Vagina (tissue), 2 donors: ENCODE measurements around the gene FCN2. TPM values are rescaled to one million over a fixed set of nuclear protein-coding genes. Genes with fewer than 3 reads are reported as not detected.
"Not testable (repeated sequence)": the region's sequence is repeated elsewhere in the genome, so short reads cannot be mapped to it uniquely, and the experiment has no call there.

ENCODE experiments used
- DNase-seq, 2 donors: peaks; one replicate each; pipeline ENCODE4 v3.0.0-alpha.2; 2017; ENCODE audit errors: extremely low spot score in 2 of 2
- H3K27ac ChIP-seq: fragments of 200-600 bp; sonication (generic); one replicate; pipeline ENCODE4 v1.5.1; 2019
- H3K27me3 ChIP-seq: fragments of 200-600 bp; sonication (generic); one replicate; pipeline ENCODE4 v1.5.1; 2019
- H3K36me3 ChIP-seq, 2 donors: fragments of 200-600 bp; sonication (generic); one replicate each; pipeline ENCODE4 v1.5.1; 2017 to 2019
- H3K4me1 ChIP-seq: fragments of 200-600 bp; sonication (generic); one replicate; pipeline ENCODE4 v1.5.1; 2019
- H3K4me3 ChIP-seq, 2 donors: fragments of 200-600 bp; sonication (generic); 1 replicate in 1 of 2; 2 replicates in 1 of 2; pipeline ENCODE4 v1.5.1; 2016 to 2019
- H3K9me3 ChIP-seq: fragments of 200-600 bp; sonication (generic); one replicate; pipeline ENCODE4 v1.5.1; 2019
- POLR2A ChIP-seq, 2 donors: fragments of 450-650 bp; IDR thresholded peaks; one replicate each; pipeline ENCODE4 v1.6.1; 2017; ENCODE audit warnings: antibody characterized with exemption in 2 of 2, mild to moderate bottlenecking in 2 of 2, moderate library complexity in 2 of 2
- POLR2AphosphoS5 ChIP-seq, 2 donors: sonication (generic); formaldehyde crosslinking; IDR thresholded peaks; one replicate each; pipeline ENCODE4 v1.9.0; 2017; ENCODE audit warnings: antibody characterized with exemption in 2 of 2, mild to moderate bottlenecking in 2 of 2, low read depth in 1 of 2; ENCODE audit not compliant: insufficient read depth in 1 of 2
- intact Hi-C: fragments of 100-400 bp; cut with DNase I; formaldehyde crosslinking; loops from one replicate; pipeline ENCODE4 v1.15.1; 2023
- total RNA-seq: library from RNA; depleted of rRNA; stranded (reverse); fragments of >200 nt; gene quantifications from one replicate; pipeline ENCODE4 v1.2.3, GENCODE V29; 2016
- TF ChIP-seq, protein P1 (sequence below), 3 experiments: fragments of 450-650 bp in 2 of 3; fragments of 200-600 bp in 1 of 3; sonication (generic) in 1 of 3; IDR thresholded peaks; one replicate each; pipeline ENCODE4 v1.5.1; 2017 to 2019; ENCODE audit warnings: antibody characterized with exemption in 3 of 3, mild to moderate bottlenecking in 2 of 3, moderate library complexity in 2 of 3

FCN2 gene
- total RNA-seq, 1 donor from 2014 or later = not detected

DNA sequence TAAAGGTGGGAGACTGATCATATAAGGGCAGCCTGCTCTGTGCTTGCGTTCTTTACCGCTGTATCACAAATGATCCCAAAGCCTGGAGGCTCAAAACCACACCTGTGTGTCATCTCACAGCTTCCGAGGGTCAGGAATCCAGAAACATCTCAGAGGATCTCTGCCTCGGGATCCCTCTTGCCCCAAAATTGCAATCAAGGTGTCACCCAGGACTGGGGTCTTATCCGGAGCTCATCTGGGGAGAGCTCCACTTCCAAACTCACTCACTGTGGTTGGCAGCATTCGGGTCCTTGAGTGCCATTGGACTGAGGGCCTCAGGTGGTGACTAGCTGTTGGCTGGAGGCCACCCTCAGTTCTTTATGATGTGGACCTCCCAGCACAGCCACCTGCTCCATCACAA, 26.7 kb upstream of the FCN2 start:
- Histone ChIP-seq H3K4me3 (no peak overlapping the region), H3K9me3 (no peaks in the 10 kb centered on the region), H3K27ac (no peak overlapping the region), H3K27me3 (no peaks in the 10 kb centered on the region), H3K4me1 (no peaks in the 10 kb centered on the region), H3K36me3 (no peaks in the 10 kb centered on the region)
- no peak for DNase-seq
- TF ChIP-seq POLR2AphosphoS5 (IDR thresholded peaks at IDR 0.05; ENCODE audit: insufficient read depth in 1 of 2, low read depth in 1 of 2) = no peak
- TF ChIP-seq, protein P1, sequence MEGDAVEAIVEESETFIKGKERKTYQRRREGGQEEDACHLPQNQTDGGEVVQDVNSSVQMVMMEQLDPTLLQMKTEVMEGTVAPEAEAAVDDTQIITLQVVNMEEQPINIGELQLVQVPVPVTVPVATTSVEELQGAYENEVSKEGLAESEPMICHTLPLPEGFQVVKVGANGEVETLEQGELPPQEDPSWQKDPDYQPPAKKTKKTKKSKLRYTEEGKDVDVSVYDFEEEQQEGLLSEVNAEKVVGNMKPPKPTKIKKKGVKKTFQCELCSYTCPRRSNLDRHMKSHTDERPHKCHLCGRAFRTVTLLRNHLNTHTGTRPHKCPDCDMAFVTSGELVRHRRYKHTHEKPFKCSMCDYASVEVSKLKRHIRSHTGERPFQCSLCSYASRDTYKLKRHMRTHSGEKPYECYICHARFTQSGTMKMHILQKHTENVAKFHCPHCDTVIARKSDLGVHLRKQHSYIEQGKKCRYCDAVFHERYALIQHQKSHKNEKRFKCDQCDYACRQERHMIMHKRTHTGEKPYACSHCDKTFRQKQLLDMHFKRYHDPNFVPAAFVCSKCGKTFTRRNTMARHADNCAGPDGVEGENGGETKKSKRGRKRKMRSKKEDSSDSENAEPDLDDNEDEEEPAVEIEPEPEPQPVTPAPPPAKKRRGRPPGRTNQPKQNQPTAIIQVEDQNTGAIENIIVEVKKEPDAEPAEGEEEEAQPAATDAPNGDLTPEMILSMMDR (IDR thresholded peaks at IDR 0.05) = no peak
- TF ChIP-seq POLR2A (IDR thresholded peaks at IDR 0.05) = no peak
- intact Hi-C loops = no loop called here

DNA sequence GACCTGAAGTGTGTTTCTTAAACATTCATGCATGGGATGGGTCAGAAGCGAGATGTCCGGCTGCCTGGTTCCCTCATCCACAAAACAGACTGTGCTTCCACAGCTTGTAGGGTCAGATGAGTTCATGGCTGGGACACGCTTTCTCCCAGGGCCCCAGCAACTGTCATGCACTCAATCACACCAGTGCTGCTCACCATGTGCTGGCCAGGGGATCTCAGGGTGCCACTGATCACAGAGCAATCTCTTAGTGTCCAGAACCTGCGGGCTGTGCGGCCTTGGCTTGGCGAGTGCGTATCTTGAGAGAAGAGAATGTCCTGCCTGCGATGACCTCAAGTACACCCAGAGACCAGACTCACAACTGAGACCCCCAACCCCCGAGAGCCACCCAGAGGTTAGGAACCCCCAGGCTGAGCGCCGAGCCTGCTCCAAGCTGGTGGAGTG, 26.0 kb upstream of the FCN2 start:
- Histone ChIP-seq H3K27ac (no peak overlapping the region), H3K4me3 (no peak overlapping the region), H3K4me1 (no peaks in the 10 kb centered on the region), H3K36me3 (no peaks in the 10 kb centered on the region), H3K27me3 (no peaks in the 10 kb centered on the region), H3K9me3 (no peaks in the 10 kb centered on the region)
- no peak for TF ChIP-seq POLR2A (IDR thresholded peaks at IDR 0.05)
- TF ChIP-seq, protein P1 (IDR thresholded peaks at IDR 0.05) = no peak
- no peak for TF ChIP-seq POLR2AphosphoS5 (IDR thresholded peaks at IDR 0.05; ENCODE audit: insufficient read depth in 1 of 2, low read depth in 1 of 2)
- DNase-seq = no peak
- intact Hi-C loops = no loop called here

DNA sequence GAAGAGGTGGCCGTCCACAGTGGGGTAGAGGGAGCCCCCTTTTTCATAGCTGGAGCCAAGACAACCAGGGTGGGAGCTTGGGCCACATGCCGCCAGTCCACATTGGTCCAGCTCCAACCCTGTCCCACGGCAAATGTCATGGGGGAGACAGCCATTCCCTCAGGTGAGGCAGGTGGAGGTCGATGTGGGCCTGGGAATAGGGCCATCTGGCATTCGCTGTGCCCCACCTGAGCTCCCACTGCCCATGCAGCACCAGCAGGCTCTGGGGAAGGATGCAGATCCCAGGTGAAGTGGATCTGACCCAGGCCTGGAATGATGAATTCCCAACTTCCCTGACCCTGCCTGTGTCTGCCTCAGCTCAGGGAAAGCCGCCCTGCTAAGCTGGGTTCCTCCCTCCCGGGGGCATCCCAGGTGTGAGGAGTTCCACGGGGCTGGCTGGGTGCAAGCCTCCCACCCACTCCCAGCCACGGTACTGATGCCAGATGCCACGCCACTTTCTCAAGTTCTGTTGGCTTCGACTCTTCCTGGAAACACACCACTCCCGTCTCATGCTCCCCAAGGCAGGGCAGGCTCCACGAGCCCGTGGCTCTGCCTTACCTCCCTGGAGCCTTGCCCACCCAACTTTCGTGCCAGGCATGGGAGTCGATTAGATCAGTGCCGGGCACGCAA, 25.2 kb upstream of the FCN2 start:
- TF ChIP-seq POLR2AphosphoS5 (IDR thresholded peaks at IDR 0.05; ENCODE audit: insufficient read depth in 1 of 2, low read depth in 1 of 2) (no peak), POLR2A (IDR thresholded peaks at IDR 0.05) (no peak)
- TF ChIP-seq, protein P1 (IDR thresholded peaks at IDR 0.05) = no peak
- intact Hi-C loops = no loop called here
- Histone ChIP-seq H3K27ac (no peak overlapping the region), H3K4me3 (no peak overlapping the region), H3K27me3 (no peaks in the 10 kb centered on the region), H3K4me1 (no peaks in the 10 kb centered on the region), H3K36me3 (no peaks in the 10 kb centered on the region), H3K9me3 (no peaks in the 10 kb centered on the region)
- DNase-seq = no peak

DNA sequence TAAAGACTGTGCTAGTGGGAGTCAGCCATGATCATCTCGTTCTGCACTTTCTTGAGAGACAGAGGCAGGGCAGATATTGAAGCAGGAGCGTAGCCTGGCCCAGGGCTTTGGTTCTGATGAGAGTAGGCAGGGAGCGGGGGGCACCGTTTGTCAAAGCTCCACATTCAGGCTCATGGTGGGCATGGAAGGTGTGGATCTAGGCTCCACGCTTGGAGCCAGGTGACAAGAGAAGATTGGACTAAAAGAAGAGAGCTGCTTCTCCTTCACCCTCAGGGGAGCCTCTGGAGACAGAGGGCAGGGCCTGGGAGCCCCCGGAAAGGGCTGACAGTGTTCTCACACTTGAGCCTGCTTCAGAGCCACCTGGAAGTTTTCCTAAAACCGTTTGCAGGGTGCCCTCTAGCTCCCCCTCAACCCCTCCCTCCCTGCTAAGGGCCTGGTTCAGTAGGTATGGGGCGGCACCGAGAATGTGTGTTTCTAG, 24.7 kb upstream of the FCN2 start:
- Histone ChIP-seq H3K27ac (no peak overlapping the region), H3K4me1 (no peaks in the 10 kb centered on the region), H3K4me3 (no peak overlapping the region), H3K27me3 (no peaks in the 10 kb centered on the region), H3K9me3 (no peaks in the 10 kb centered on the region), H3K36me3 (no peaks in the 10 kb centered on the region)
- intact Hi-C loops = no loop called here
- TF ChIP-seq POLR2AphosphoS5 (IDR thresholded peaks at IDR 0.05; ENCODE audit: insufficient read depth in 1 of 2, low read depth in 1 of 2) = no peak
- TF ChIP-seq POLR2A (IDR thresholded peaks at IDR 0.05) = no peak
- TF ChIP-seq, protein P1 (IDR thresholded peaks at IDR 0.05) = no peak
- DNase-seq = no peak

DNA sequence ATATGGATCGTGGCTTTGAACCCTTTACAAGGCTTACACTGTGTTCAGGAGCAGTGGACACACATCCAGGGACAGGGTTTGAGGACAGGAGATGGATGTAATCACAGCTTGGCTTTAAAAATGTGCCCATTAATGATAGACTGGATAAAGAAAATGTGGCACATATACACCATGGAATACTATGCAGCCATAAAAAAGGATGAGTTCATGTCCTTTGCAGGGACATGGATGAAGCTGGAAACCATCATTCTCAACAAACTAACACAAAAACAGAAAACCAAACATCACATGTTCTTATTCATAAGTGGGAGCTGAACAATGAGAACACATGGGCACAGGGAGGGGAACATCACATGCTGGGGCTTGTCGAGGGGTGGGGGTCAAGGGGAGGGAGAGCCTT, 23.2 kb upstream of the FCN2 start:
- not testable (repeated sequence) for H3K36me3 ChIP-seq

More for the DNA sequence above, 23.2 kb upstream of the FCN2 start:
- H3K27ac ChIP-seq, H3K4me1 ChIP-seq, DNase-seq, intact Hi-C loops, H3K27me3 ChIP-seq, H3K9me3 ChIP-seq, H3K4me3 ChIP-seq: not testable (repeated sequence)
